VCaP (cell line): ENCODE measurements around the gene LIPJ.

Experiments
- H3K27ac ChIP-seq: fragments of 450-650 bp; 2 replicates; pipeline ENCODE4 v1.5.1; 2017
- TF ChIP-seq, protein P1 (sequence below): fragments of 450-650 bp; conservative IDR thresholded peaks from 2 replicates; pipeline ENCODE4 v1.5.1; 2017; ENCODE audit warnings: mild to moderate bottlenecking, moderate library complexity

Gene LIPJ

DNA sequence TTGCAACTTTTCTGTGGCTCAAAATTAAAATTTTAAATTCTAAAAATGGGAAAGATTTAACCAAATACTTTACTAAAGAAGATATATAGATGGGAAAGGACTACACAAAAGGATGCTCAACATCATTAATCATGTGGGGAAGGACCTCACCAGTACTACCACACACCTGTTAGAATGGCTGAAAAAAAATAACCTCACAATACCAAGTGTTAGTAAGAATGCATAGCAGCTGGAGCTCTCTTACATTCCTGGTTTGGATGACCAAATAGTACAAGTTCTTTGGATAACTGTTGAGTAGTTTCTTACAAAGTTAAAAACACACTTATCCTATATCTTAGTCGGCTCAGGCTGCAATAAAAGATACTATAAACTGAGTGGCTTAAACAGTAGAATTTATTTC, 33.9 kb downstream of the LIPJ start:
- H3K27ac ChIP-seq, result no peak overlapping the region

DNA sequence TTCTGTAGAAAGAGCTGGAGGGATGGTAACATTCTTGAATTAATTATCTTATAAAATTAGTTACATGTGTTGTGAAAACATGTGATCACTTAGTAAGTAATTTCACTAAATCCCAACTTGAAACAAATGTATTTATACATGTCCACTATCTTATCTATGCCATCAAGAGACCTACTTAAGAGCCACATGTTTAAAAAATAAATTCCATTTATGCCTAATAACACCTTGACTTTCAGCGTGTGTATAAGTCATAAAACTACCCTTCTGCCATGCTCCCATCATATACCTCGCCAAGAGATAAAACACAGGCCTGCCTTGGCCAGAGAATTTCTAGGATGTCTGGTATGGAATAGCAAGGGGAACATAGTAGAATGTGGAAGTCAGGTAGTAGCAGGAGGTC, 37.3 kb downstream of the LIPJ start:
- TF ChIP-seq, protein P1, sequence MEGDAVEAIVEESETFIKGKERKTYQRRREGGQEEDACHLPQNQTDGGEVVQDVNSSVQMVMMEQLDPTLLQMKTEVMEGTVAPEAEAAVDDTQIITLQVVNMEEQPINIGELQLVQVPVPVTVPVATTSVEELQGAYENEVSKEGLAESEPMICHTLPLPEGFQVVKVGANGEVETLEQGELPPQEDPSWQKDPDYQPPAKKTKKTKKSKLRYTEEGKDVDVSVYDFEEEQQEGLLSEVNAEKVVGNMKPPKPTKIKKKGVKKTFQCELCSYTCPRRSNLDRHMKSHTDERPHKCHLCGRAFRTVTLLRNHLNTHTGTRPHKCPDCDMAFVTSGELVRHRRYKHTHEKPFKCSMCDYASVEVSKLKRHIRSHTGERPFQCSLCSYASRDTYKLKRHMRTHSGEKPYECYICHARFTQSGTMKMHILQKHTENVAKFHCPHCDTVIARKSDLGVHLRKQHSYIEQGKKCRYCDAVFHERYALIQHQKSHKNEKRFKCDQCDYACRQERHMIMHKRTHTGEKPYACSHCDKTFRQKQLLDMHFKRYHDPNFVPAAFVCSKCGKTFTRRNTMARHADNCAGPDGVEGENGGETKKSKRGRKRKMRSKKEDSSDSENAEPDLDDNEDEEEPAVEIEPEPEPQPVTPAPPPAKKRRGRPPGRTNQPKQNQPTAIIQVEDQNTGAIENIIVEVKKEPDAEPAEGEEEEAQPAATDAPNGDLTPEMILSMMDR, result no peak
- H3K27ac ChIP-seq, result no peak overlapping the region

More for the DNA sequence above, 33.9 kb downstream of the LIPJ start:
- TF ChIP-seq, protein P1, result no peak

DNA sequence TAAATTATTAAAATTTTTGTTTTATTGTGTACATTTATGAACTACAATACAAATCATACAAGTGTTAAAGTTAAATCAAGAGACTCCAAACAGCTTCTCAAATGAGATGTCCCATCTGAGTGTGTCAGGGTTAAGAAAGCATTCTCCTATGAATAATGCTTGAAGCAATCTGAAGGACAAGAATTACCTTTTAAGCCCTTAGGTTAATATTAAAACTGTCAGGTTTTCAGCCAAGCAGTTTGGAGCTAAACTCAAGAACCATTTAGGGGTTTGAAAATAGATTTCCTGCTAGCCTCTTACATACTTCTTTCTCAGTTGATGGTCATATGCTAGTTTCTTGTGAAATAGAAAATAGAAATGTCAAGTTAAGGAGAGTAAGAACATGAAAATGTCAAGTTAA, 38.3 kb downstream of the LIPJ start:
- TF ChIP-seq, protein P1, result no peak
- H3K27ac ChIP-seq, result no peak overlapping the region

DNA sequence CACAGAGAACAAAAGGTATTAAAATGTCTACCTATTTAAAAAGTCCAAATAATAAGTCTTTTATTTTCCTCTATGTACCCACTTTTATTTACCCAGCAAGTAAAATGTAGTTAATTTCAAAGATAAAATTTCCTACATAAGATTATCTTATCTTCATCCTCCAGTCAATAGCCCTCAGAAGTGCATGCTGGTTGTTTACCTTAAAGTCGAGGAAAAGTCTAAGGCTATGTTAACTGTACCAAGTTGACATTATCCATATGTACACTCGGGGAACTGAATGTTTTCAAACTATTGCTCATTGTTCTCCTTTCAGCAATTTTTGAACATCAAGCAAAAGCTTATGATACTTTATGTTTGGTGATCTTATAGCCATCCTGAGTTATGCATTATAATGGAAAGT, 53.6 kb downstream of the LIPJ start:
- H3K27ac ChIP-seq, result peak overlapping the region; percentile 59
- TF ChIP-seq, protein P1, result no peak

DNA sequence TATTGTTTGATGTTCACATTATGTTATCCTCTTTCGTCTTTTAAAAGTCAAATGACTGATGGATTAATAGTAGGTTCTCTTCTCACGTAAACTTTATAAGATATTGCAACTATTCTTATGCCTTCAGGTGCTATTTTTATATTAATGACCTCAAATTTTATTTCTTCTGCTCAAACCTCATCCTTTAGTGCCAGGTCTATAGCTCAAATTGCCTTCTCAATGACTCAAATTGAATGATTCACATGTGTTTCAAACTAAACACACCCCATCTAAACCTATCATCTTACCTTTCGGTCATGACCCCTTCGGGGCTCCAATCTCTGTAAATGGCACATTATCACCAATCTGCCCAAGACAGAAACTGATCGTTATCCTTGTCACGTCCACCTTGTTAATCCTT, 55.6 kb downstream of the LIPJ start:
- no peak overlapping the region for H3K27ac ChIP-seq
- TF ChIP-seq, protein P1, result no peak

DNA sequence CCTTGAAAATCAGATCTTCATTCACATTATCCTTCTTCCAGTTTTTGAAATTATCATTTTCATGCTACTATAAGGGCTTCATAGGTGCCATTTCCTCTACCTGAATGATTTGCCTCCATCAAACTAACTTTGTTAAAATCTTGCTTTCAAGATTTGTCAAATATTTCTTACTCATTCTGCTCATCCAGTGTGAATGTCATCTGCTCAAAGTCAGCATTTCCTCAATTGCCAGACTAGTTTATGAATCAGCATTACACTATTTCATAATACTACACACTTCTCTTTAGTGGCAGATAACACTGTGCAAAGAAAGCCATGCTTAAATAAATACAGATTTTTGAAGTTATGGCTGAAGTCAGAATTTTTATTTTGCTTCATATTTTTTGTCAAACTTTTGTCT, 56.4 kb downstream of the LIPJ start:
- TF ChIP-seq, protein P1, result no peak
- no peak overlapping the region for H3K27ac ChIP-seq

DNA sequence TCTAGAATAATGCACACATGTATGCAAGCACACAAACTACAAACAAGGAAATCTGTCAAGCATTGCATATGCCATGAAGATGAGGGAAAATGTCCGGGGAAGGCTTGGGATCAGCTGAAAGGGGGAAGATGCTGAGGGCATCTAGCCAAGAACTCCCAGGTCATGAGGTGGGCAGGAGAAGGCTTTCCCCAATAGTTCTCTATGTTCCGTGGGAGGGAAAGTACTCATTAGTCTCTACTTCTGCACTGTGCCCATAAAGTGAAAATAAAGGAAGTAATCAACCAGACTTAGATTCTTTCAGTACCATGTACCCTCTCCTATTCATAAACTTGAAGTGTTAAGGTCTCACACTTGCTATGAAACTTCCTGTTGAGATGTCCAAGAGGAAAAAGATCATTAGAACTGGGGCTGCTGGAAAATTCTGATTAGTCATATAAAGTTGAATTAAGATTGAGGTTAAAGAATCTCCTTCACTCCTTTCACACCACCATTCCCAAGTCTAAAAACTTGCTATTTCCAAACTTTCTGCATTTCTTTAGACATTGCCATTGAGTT, 60.6 kb downstream of the LIPJ start:
- TF ChIP-seq, protein P1, result no peak
- H3K27ac ChIP-seq, result no peak overlapping the region
